ENCODE results near the gene AQP4. TPM values are rescaled to one million over a fixed set of nuclear protein-coding genes. Genes with fewer than 3 reads are reported as not detected.

Gene AQP4
- total RNA-seq, 1 experiment from 2014 or later: 0.42 TPM

- Histone ChIP-seq H3K23ac (ENCODE audit: insufficient read length, low read depth, low read length) (no peak overlapping the region), H3K27ac (ENCODE audit: insufficient read length, low read depth, low read length) (no peak overlapping the region), H3K14ac (ENCODE audit: insufficient read depth, low read length) (no peak overlapping the region), H3K9me3 (ENCODE audit: control insufficient read depth, low read depth, low read length) (peaks cover 10% of the 10 kb centered on the region), H2AK5ac (ENCODE audit: insufficient read length, low read length) (no peak overlapping the region), H3K9ac (ENCODE audit: extremely low read depth, insufficient read length, low read length) (no peak overlapping the region), H3K18ac (ENCODE audit: insufficient read length, low read depth, low read length) (no peak overlapping the region), H3T11ph (ENCODE audit: low read length) (no peak overlapping the region), H2BK15ac (ENCODE audit: low read depth, low read length) (no peak overlapping the region), H3K4me1 (ENCODE audit: insufficient read depth, low read length) (no peaks in the 10 kb centered on the region), H3K56ac (ENCODE audit: insufficient read length, low read depth, low read length) (no peak overlapping the region), H2BK5ac (ENCODE audit: insufficient read length, low read length) (no peak overlapping the region), H2BK12ac (ENCODE audit: insufficient read length, low read depth, low read length) (no peak overlapping the region), H3K23me2 (ENCODE audit: insufficient read length, low read depth, low read length, poor library complexity, severe bottlenecking) (no peaks in the 10 kb centered on the region), H3K4ac (ENCODE audit: low read depth, low read length) (no peak overlapping the region), H4K20me1 (ENCODE audit: control insufficient read depth, insufficient read depth, insufficient read length) (no peaks in the 10 kb centered on the region), H4K8ac (replicated peaks; ENCODE audit: insufficient read length, low read depth, low read length) (no peak overlapping the region), H3K79me2 (ENCODE audit: insufficient read depth, low read length) (no peaks in the 10 kb centered on the region), H3K79me1 (ENCODE audit: insufficient read depth, low read depth, low read length, poor library complexity, severe bottlenecking) (no peaks in the 10 kb centered on the region), H4K5ac (ENCODE audit: insufficient read length, low read depth, low read length) (no peak overlapping the region), H3K27me3 (ENCODE audit: insufficient read depth, low read length) (no peaks in the 10 kb centered on the region), H2AFZ (ENCODE audit: low read length) (no peak overlapping the region), H2BK120ac (ENCODE audit: low read depth, low read length, poor library complexity, severe bottlenecking) (no peak overlapping the region), H4K91ac (ENCODE audit: insufficient read length, low read depth, low read length) (no peak overlapping the region), H3K4me2 (ENCODE audit: insufficient read depth, insufficient read length, low read length) (no peak overlapping the region), H2BK20ac (ENCODE audit: low read depth, low read length, poor library complexity, severe bottlenecking) (no peak overlapping the region)
- TF ChIP-seq, protein P1, sequence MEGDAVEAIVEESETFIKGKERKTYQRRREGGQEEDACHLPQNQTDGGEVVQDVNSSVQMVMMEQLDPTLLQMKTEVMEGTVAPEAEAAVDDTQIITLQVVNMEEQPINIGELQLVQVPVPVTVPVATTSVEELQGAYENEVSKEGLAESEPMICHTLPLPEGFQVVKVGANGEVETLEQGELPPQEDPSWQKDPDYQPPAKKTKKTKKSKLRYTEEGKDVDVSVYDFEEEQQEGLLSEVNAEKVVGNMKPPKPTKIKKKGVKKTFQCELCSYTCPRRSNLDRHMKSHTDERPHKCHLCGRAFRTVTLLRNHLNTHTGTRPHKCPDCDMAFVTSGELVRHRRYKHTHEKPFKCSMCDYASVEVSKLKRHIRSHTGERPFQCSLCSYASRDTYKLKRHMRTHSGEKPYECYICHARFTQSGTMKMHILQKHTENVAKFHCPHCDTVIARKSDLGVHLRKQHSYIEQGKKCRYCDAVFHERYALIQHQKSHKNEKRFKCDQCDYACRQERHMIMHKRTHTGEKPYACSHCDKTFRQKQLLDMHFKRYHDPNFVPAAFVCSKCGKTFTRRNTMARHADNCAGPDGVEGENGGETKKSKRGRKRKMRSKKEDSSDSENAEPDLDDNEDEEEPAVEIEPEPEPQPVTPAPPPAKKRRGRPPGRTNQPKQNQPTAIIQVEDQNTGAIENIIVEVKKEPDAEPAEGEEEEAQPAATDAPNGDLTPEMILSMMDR (conservative IDR thresholded peaks at IDR 0.05): no peak
- Mint-ChIP-seq H3K4me1 (no peaks in the 10 kb centered on the region), H3K27me3 (ENCODE audit: low read depth) (no peaks in the 10 kb centered on the region; the same call in 1 of the 2 replicates), H3K9me3 (peaks cover 3 to 7% of the 10 kb centered on the region in 2 experiments; a peak in 2 of 5 replicates), H3K4me3 (no peak overlapping the region), H3K36me3 (ENCODE audit: insufficient read depth in 1 of 3, low read depth in 3 of 3) (peaks cover 0 to 3% (median 2%) of the 10 kb centered on the region in 3 experiments; a peak in 4 of 7 replicates), H3K27ac (no peak overlapping the region; a peak in 2 of 7 replicates)
- no peak for DNase-seq
- WGBS (ENCODE audit: extremely low coverage, insufficient read length, low lambda C conversion rate): no CpG with 5 or more reads among the region's 2 CpGs
Observed at GRCh38 chr18:26839609-26840008, 25.9 kb downstream of the AQP4 start.

All from H9 (cell line).